Measurements from ENCODE around the gene RAPGEF5. TPM values are rescaled to one million over a fixed set of nuclear protein-coding genes. Genes with fewer than 3 reads are reported as not detected.

The RAPGEF5 gene
- total and polyA plus RNA-seq, 10 of the 15 experiments (the other 5 are each of a cell fraction or from before 2014, with no cell fraction given), result 0.38 to 4.0 (median 1.6) TPM; not detected in 1

GRCh38 chr7:22250390-22250789 is 106.6 kb downstream of the RAPGEF5 start:
- intact Hi-C loops (cut with micrococcal nuclease; ENCODE audit: unreplicated experiment) (no loop called here), in situ Hi-C loops (cut with MboI) (no loop called here)
- ChIA-PET POLR2A (no interaction called here), SMC1A (ENCODE audit: uncharacterized antibody, unreplicated experiment) (interaction anchor here (0.8 to 1.3 kb wide), 3 partner anchors 18 to 96 kb away, joined by 3 read pairs; no protein-coding TSS in a partner anchor), RAD21 (ENCODE audit: unreplicated experiment) (no interaction called here), CTCF (interaction anchor here (0.6 to 1.3 kb wide), 3 partner anchors 41 to 1991 kb away, joined by 3 to 5 read pairs (median 3); no protein-coding TSS in a partner anchor)
- no peak for FAIRE-seq
- ATAC-seq, result no peak
- H4K20me1 ChIP-seq (ENCODE audit: control insufficient read depth, insufficient read depth), result no peaks in the 10 kb centered on the region
- no peak overlapping the region for H2AFZ ChIP-seq (ENCODE audit: control insufficient read depth, low read depth, low read length)
- no peaks in the 10 kb centered on the region; the same call in 2 of the 3 replicates for H3K9me3 ChIP-seq (replicated peaks; ENCODE audit: control insufficient read depth, insufficient read depth, low read length)
- DNase-seq (ENCODE audit: low read depth, low spot score), result no peak
- 14% methylated on average over 4 of the region's 4 CpGs for WGBS (ENCODE audit: insufficient coverage, insufficient replicate concordance, low lambda C conversion rate, missing lambda C conversion rate)
- H3K4me2 ChIP-seq (ENCODE audit: control insufficient read depth, insufficient read depth), result no peak overlapping the region
- H3K27me3 ChIP-seq (replicated peaks in 1 of 2; ENCODE audit: control insufficient read depth in 2 of 2, insufficient read depth in 2 of 2, low read length in 1 of 2), result no peaks in the 10 kb centered on the region
- H3K79me2 ChIP-seq (ENCODE audit: control insufficient read depth, insufficient read depth, low read length), result no peaks in the 10 kb centered on the region
- no peak overlapping the region; the same call in 1 of the 2 replicates for H3K4me3 ChIP-seq
- no peak overlapping the region for H3K27ac ChIP-seq (ENCODE audit: control insufficient read depth, insufficient read depth)
- no peaks in the 10 kb centered on the region for H3K4me1 ChIP-seq (ENCODE audit: control insufficient read depth, insufficient read depth, low read length)
- no peaks in the 10 kb centered on the region for H3K36me3 ChIP-seq (ENCODE audit: control insufficient read depth in 2 of 2, insufficient read depth in 2 of 2, low read length in 1 of 2)
- TF ChIP-seq KAT2A (conservative IDR thresholded peaks at IDR 0.05; ENCODE audit: control insufficient read depth, low read depth, low read length) (no peak), CBX3 (IDR thresholded peaks at IDR 0.05; ENCODE audit: borderline replicate concordance, low read depth) (no peak), SUZ12 (IDR thresholded peaks at IDR 0.05; ENCODE audit: unreplicated experiment) (no peak), YY1 (IDR thresholded peaks at IDR 0.05; ENCODE audit: low read depth, low read length) (no peak), KLF5 (IDR thresholded peaks at IDR 0.05; ENCODE audit: partially characterized antibody) (no peak), TCF12 (IDR thresholded peaks at IDR 0.05; ENCODE audit: low read depth, low read length) (no peak), DPF2 (IDR thresholded peaks at IDR 0.05) (no peak), SIX5 (IDR thresholded peaks at IDR 0.05; ENCODE audit: low read depth, low read length, severe bottlenecking) (no peak), FOXK2 (IDR thresholded peaks at IDR 0.05) (no peak), TAF1 (IDR thresholded peaks at IDR 0.05; ENCODE audit: borderline replicate concordance, low read depth, low read length) (no peak), WRNIP1 (IDR thresholded peaks at IDR 0.05; ENCODE audit: borderline replicate concordance, low read depth, low read length) (no peak), CEBPZ (IDR thresholded peaks at IDR 0.05; ENCODE audit: low read depth, low read length) (no peak), CREM (IDR thresholded peaks at IDR 0.05; ENCODE audit: low read depth) (no peak), JUNB (IDR thresholded peaks at IDR 0.05) (no peak), ZNF384 (IDR thresholded peaks at IDR 0.05; ENCODE audit: borderline replicate concordance, low read depth, low read length) (no peak), SPI1 (IDR thresholded peaks at IDR 0.05; ENCODE audit: borderline replicate concordance, insufficient read depth, low read depth, low read length) (no peak), SP1 (IDR thresholded peaks at IDR 0.05; ENCODE audit: low read depth, low read length) (no peak), POLR2AphosphoS2 (IDR thresholded peaks at IDR 0.05; ENCODE audit: low read depth, low read length) (no peak)
- TF ChIP-seq, protein P1, sequence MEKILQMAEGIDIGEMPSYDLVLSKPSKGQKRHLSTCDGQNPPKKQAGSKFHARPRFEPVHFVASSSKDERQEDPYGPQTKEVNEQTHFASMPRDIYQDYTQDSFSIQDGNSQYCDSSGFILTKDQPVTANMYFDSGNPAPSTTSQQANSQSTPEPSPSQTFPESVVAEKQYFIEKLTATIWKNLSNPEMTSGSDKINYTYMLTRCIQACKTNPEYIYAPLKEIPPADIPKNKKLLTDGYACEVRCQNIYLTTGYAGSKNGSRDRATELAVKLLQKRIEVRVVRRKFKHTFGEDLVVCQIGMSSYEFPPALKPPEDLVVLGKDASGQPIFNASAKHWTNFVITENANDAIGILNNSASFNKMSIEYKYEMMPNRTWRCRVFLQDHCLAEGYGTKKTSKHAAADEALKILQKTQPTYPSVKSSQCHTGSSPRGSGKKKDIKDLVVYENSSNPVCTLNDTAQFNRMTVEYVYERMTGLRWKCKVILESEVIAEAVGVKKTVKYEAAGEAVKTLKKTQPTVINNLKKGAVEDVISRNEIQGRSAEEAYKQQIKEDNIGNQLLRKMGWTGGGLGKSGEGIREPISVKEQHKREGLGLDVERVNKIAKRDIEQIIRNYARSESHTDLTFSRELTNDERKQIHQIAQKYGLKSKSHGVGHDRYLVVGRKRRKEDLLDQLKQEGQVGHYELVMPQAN (conservative IDR thresholded peaks at IDR 0.05), result no peak
- H3K9ac ChIP-seq (ENCODE audit: control insufficient read depth, insufficient read depth, low read length), result no peak overlapping the region
- BruUV-seq (replicated peaks), result no TSS peak

All from GM12878 (cell line).